AG04450 (cell line): ENCODE data around the gene ZFP36L1. TPM values are rescaled to one million over a fixed set of nuclear protein-coding genes. Genes with fewer than 3 reads are reported as not detected.
A peak's percentile ranks its signal among the peaks of the same experiment; 100 is the strongest.

Experiments used
- CTCF ChIA-PET: fragments of 300-600, 350-600 bp; formaldehyde crosslinking; extraction: SDS; loops from one replicate; lab custom pipeline; 2022; ENCODE audit warnings: antibody characterized with exemption, inconsistent platforms; lab: Charles Lee
- POLR2A ChIA-PET: fragments of 350-600 bp; formaldehyde crosslinking; extraction: SDS; loops from one replicate; lab custom pipeline; 2021; ENCODE audit warnings: antibody characterized with exemption, inconsistent platforms; lab: Yijun Ruan, JAX
- DNase-seq: peaks from one replicate; pipeline ENCODE4 v3.0.0-alpha.2; 2011; ENCODE audit warnings: low read depth, low spot score
- H3K27ac ChIP-seq: one replicate; pipeline ENCODE4 v1.5.1; 2012; ENCODE audit warnings: low read depth, low read length, control low read depth
- H3K27me3 ChIP-seq: one replicate; pipeline ENCODE4 v1.6.0; 2012; ENCODE audit warnings: low read length; ENCODE audit not compliant: control insufficient read depth, insufficient read depth
- H3K4me3 ChIP-seq: 2 replicates; pipeline ENCODE4 v1.5.1; 2011; ENCODE audit warnings: mild to moderate bottlenecking, low read depth, low read length, control low read depth
- H3K9me3 ChIP-seq: 2 replicates; pipeline ENCODE4 v1.5.1; 2012; ENCODE audit warnings: low read length; ENCODE audit not compliant: control insufficient read depth, insufficient read depth
- CTCF ChIP-seq: IDR thresholded peaks from 2 replicates; pipeline ENCODE4 v1.5.1; 2011; ENCODE audit warnings: low read depth, low read length, control low read depth, inconsistent platforms
- polyA plus RNA-seq: library from polyadenylated mRNA; depleted of rRNA; stranded (reverse); fragments of >200 nt; gene quantifications from 2 replicates; pipeline ENCODE4 v1.2.3, GENCODE V29; 2011

The ZFP36L1 gene
- polyA plus RNA-seq, 1 experiment, result 54.4 TPM

GRCh38 chr14:68789821-68790643 lies 2.8 kb downstream of the ZFP36L1 start:
- H3K27ac ChIP-seq, result peak overlapping the region; percentile 100
- no peaks in the 10 kb centered on the region for H3K27me3 ChIP-seq
- peak overlapping the region; percentile 100 for H3K4me3 ChIP-seq
- DNase-seq, result no peak
- CTCF ChIA-PET, result interaction anchor here (0.5 to 3.3 kb wide), 19 partner anchors 11 to 856 kb away, joined by 3 to 29 read pairs (median 4); no protein-coding TSS in a partner anchor
- H3K9me3 ChIP-seq, result peaks cover 5% of the 10 kb centered on the region; the same call in 1 of the 2 replicates
- POLR2A ChIA-PET, result interaction anchor here (0.6 to 5.2 kb wide), 15 partner anchors 10 to 849 kb away, joined by 3 to 105 read pairs (median 4); no protein-coding TSS in a partner anchor
- no peak for TF ChIP-seq CTCF

- no peak for DNase-seq
- CTCF ChIA-PET, result interaction anchor here (0.5 to 3.3 kb wide), 24 partner anchors 11 to 855 kb away, joined by 3 to 29 read pairs (median 5); no protein-coding TSS in a partner anchor
These were observed 3.7 kb downstream of the ZFP36L1 start for GRCh38 chr14:68788996-68789820.

GRCh38 chr14:68788275-68788995 lies 4.4 kb downstream of the ZFP36L1 start:
- no peaks in the 10 kb centered on the region for H3K27me3 ChIP-seq
- ChIA-PET CTCF (interaction anchor here (0.6 to 3.3 kb wide), 16 partner anchors 26 to 846 kb away, joined by 3 to 29 read pairs (median 5); no protein-coding TSS in a partner anchor), POLR2A (interaction anchor here (0.7 to 5.2 kb wide), 12 partner anchors 19 to 848 kb away, joined by 3 to 105 read pairs (median 4); no protein-coding TSS in a partner anchor)
- no peak for DNase-seq
- peak overlapping the region; percentile 100 for H3K4me3 ChIP-seq
- peaks cover 5% of the 10 kb centered on the region; the same call in 1 of the 2 replicates for H3K9me3 ChIP-seq
- no peak for TF ChIP-seq CTCF
- H3K27ac ChIP-seq, result peak overlapping the region; percentile 100

More at GRCh38 chr14:68788996-68789820, 3.7 kb downstream of the ZFP36L1 start:
- POLR2A ChIA-PET, result interaction anchor here (0.7 to 5.2 kb wide), 12 partner anchors 9 to 848 kb away, joined by 3 to 105 read pairs (median 4); no protein-coding TSS in a partner anchor
- peaks cover 5% of the 10 kb centered on the region; the same call in 1 of the 2 replicates for H3K9me3 ChIP-seq
- no peaks in the 10 kb centered on the region for H3K27me3 ChIP-seq
- peak; percentile 76 for TF ChIP-seq CTCF
- peak overlapping the region; percentile 100 for H3K27ac ChIP-seq
- peak overlapping the region; percentile 100 for H3K4me3 ChIP-seq

GRCh38 chr14:68787092-68787992 lies 5.5 kb downstream of the ZFP36L1 start:
- TF ChIP-seq CTCF, result no peak
- Histone ChIP-seq H3K9me3 (peaks cover 5% of the 10 kb centered on the region; the same call in 1 of the 2 replicates), H3K27me3 (no peaks in the 10 kb centered on the region), H3K27ac (peak overlapping the region; percentile 73), H3K4me3 (peak overlapping the region; percentile 36)
- no peak for DNase-seq
- POLR2A ChIA-PET, result interaction anchor here (0.6 to 1.4 kb wide), 4 partner anchors 22 to 105 kb away, joined by 3 read pairs; no protein-coding TSS in a partner anchor
- CTCF ChIA-PET, result interaction anchor here (0.6 to 3.8 kb wide), 10 partner anchors 98 to 903 kb away, joined by 3 to 29 read pairs (median 4); no protein-coding TSS in a partner anchor
